ENCODE results near the gene ATP2C2.

Gene ATP2C2

GRCh38 chr16:84481051-84481735, 112.9 kb downstream of the ATP2C2 start:
- no peak for DNase-seq

GRCh38 chr16:84482001-84482891, 113.9 kb downstream of the ATP2C2 start:
- DNase-seq: no peak

GRCh38 chr16:84482951-84483881, 114.9 kb downstream of the ATP2C2 start:
- no peak for DNase-seq

GRCh38 chr16:84483882-84484565, 115.7 kb downstream of the ATP2C2 start:
- no peak for DNase-seq

GRCh38 chr16:84484579-84485254, 116.4 kb downstream of the ATP2C2 start:
- no peak for DNase-seq

- DNase-seq: no peak
These were observed 117.1 kb downstream of the ATP2C2 start for GRCh38 chr16:84485255-84486010.

- DNase-seq: no peak
These were observed 117.8 kb downstream of the ATP2C2 start for GRCh38 chr16:84486126-84486525.

- DNase-seq: no peak
These were observed 118.4 kb downstream of the ATP2C2 start for GRCh38 chr16:84486551-84487235.

- DNase-seq: no peak
These were observed 119.0 kb downstream of the ATP2C2 start for GRCh38 chr16:84487358-84487757.

GRCh38 chr16:84489131-84489530, 120.8 kb downstream of the ATP2C2 start:
- no peak for DNase-seq

GRCh38 chr16:84495506-84495905, 127.2 kb downstream of the ATP2C2 start:
- DNase-seq: no peak

GRCh38 chr16:84496991-84497390, 128.7 kb downstream of the ATP2C2 start:
- no peak for DNase-seq

- DNase-seq: no peak
These were observed 129.3 kb downstream of the ATP2C2 start for GRCh38 chr16:84497418-84498222.

- no peak for DNase-seq
These were observed 129.9 kb downstream of the ATP2C2 start for GRCh38 chr16:84498223-84498610.

GRCh38 chr16:84498859-84499620, 130.7 kb downstream of the ATP2C2 start:
- DNase-seq: no peak

- no peak for DNase-seq
These were observed 131.3 kb downstream of the ATP2C2 start for GRCh38 chr16:84499638-84500037.

- no peak for DNase-seq
These were observed 132.2 kb downstream of the ATP2C2 start for GRCh38 chr16:84500531-84500930.

GRCh38 chr16:84501077-84501735, 132.9 kb downstream of the ATP2C2 start:
- no peak for DNase-seq

All from activated naive CD4-positive, alpha-beta T cell treated with Interleukin-2 at 50 U/mL for 16 hours (primary cell).